HG03097 (cell line): ENCODE data around the gene EOMES.
"Not testable (repeated sequence)": the region's sequence is repeated elsewhere in the genome, so short reads cannot be mapped to it uniquely, and the experiment has no call there.

Experiments
- ATAC-seq: cut with Tn5 transposase; IDR thresholded peaks from one replicate; pipeline ENCODE4 v1.9.1; 2021; ENCODE audit not compliant: unreplicated experiment, low FRiP score

Gene EOMES

GRCh38 chr3:27721717-27722564, at the start of gene EOMES:
TSS of gene EOMES (minus strand) at chr3:27722323. CDS start at chr3:27722294, 29 bp downstream.
- peak; percentile 59 for ATAC-seq

- not testable (repeated sequence) for ATAC-seq
Observed at GRCh38 chr3:27770384-27770783, 48.3 kb upstream of the EOMES start.

DNA sequence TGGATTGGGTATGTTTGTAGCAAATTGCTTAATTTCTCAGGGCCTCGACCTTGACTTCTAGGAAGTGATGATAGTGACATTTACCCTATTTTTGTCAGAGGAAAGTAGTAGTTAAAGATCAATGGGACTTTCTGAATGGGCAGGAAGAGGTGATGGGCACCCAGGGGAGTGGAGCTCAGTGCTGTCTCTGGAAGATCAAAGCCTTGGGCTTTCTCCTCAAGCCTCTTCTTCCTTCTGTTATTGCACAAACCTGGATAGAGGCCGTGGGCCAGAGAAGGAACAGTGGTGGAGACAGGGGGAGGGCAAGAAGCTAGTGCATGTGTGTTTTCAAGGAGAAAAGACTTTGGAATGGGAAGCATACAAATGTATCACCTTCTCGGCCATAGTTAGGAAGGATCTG, 44.9 kb upstream of the EOMES start:
- no peak for ATAC-seq

- ATAC-seq, result no peak
Observed at GRCh38 chr3:27758083-27758482, 36.0 kb upstream of the EOMES start.

GRCh38 chr3:27756877-27757276, 34.8 kb upstream of the EOMES start:
- ATAC-seq, result no peak

DNA sequence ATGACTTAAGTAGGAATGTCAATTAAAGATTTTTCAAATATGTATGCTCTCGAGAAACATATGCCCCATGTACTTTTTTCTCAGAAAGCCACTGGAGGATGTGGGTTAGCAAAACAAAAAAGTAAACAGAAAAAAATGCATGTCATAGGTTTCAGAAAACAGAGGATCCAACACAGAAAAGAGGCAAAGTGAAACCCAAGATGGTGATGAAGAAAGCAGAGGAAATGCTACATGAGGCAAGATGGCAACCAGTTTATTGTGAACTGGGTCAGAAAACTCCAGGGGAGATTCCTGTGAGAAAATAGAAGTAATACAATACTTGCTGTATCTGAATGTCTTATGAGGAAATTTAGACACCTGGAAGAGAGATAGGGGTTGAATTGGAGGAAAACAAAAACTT, 30.8 kb upstream of the EOMES start:
- ATAC-seq, result no peak

- no peak for ATAC-seq
Observed at GRCh38 chr3:27749643-27750042, 27.5 kb upstream of the EOMES start.

GRCh38 chr3:27746838-27747237, 24.7 kb upstream of the EOMES start:
- no peak for ATAC-seq

GRCh38 chr3:27740854-27741253, 18.7 kb upstream of the EOMES start:
- no peak for ATAC-seq

GRCh38 chr3:27737091-27737490, 15.0 kb upstream of the EOMES start:
- ATAC-seq, result no peak

- ATAC-seq, result no peak
Observed at GRCh38 chr3:27730774-27731659, 8.9 kb upstream of the EOMES start.

DNA sequence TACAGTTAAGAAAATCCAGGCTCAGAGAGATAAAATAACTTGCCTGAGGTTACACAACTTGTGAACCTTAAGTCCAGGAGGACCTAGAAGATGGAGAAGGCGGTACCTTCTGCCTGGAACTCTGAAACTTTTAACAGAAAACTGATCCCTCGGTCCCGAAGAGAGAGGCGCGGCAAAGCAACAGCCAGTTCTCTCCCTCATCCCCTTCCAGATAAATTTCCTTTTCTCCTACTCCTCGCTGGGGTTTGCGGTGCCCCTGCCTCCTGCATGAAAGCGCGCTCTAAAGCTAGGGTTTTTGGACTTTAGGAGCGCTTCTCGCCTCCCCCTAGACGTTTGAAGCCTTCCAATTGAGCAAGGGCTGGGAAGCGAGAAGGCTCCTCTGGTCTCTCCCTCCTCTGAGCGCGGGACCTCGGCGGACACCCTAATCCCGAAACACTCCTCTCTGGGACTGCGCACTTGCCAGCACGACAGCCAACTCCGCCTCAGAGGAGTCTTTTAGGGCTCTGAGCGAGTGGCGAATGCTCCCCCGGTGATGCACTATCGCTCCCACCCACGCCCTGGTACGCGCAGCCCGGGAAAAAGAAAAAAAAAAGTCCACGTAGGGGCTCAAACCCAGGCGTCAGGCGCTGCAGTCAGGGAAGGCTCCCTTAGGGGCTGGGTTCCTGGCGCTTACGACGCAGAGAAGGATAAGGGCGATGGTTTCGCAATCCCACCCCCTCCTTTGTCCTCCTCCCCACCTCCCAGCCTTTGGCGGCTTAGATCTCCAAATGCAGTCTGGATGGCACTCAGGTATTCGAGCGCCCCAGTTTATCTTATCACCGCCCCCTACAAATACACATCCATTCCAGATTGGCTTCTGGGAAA, 7.9 kb upstream of the EOMES start:
- ATAC-seq, result no peak

DNA sequence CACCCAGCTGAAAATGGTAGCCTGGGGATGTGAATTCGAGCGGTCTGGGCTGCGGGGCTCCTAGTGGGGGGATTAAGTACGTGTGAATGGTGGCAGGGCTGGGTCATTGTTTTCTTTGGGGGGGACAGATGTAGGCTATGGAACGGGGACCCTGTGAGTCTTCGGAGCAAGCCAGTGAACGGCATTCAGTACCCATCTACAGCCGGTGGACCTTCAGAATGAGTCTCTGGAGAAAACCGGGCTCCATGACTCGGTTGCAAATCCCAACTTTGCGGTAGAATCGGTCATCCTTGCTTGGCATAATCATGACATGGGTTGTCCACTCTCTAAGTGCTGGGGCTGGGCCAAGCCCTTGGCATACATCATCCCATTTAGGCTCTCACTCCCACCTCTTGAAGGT, 7.2 kb upstream of the EOMES start:
- no peak for ATAC-seq

GRCh38 chr3:27728195-27729087, 6.3 kb upstream of the EOMES start:
- ATAC-seq, result no peak

- ATAC-seq, result no peak
Observed at GRCh38 chr3:27726240-27726639, 4.1 kb upstream of the EOMES start.

DNA sequence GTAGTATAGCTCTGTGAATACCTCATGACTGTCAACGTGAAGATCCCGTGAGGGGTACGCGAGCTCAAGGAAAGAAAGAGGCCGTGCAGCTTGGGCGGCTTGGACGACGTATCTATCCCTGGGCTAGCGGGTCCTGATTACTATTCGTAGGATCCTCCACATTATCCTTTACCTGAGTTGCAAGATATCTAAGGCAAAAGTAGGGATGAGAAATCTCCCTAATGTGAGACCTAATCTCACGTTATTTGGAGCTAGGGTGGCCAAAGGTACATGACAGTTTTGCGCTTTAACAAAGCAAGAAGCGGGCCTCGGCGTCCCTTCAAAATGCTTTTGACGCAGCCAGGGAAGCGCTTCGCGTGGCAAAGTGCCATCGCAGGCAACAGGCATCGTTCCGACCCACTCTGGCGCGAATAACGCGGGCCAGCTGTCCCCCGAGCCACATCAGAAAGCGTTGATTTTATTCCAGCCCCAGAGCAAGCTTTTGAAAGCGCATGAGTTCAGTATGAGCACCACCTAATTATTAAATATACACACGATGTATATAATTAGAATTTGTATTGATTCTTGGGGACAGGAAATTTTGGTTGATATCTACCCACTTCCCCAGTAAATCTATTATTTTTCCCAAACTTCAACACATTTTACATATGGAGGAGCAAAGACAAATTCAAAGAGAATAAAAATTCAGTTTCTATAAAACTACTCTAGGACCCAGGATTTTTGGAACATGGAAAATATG, 2.5 kb upstream of the EOMES start:
- no peak for ATAC-seq

GRCh38 chr3:27723815-27724458, 1.8 kb upstream of the EOMES start:
- ATAC-seq, result no peak

DNA sequence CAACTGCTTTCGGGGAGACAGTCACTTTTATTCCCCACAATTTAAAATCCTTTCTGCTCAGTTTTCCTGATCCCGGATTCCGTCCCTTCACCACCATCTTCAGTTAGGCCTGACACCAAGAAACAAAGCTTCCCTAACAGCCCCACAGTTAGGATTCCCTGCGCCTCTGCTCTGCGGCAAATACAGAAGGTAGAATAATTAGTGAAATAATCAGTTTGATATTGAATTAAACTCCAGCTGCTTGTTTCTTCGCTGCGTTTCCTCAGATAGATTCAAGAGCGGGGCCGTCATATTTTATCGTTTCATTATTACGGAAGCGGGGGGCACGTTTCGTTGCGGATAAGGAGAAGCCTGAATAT, 1.3 kb upstream of the EOMES start:
- ATAC-seq, result no peak

DNA sequence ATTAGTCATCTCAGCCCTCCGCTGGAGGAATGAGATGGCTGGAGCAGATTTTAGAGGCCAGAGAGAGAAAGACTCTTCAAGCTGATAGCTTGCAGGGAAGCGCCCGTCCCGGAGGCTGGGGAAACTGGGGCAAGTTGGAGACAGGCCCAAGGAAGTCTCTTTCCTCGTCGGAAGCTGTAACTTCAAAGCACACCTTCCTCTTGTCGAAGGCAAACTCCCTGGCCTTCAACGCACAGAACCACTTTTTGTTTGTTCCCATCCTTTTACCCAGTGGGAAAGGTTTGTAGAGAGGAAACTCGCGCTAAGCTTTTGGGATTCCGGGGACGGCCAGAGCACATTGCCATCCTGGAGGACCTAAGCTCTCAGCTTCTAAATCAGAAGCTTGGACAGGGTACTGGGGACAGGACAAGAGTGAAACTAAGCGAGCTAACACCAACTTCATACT, 900 bp upstream of the EOMES start:
- no peak for ATAC-seq
